IMR-90 (cell line): Measurements from ENCODE around the gene DIP2C. TPM values are rescaled to one million over a fixed set of nuclear protein-coding genes. Genes with fewer than 3 reads are reported as not detected.

Experiments used
- ATAC-seq: fragments of 200-7000 bp; cut with Tn5 transposase; 2 replicates; pipeline ENCODE4 v1.9.1; 2020; ENCODE audit warnings: low read depth, mild to moderate bottlenecking, moderate library complexity
- BruUV-seq: library from RNA; stranded (reverse); fragments of 400-500 nt; replicated peaks from 2 replicates; lab custom pipeline; 2021; lab: Mats Ljungman, UMichigan
- CTCF ChIA-PET: fragments of 300-600 bp; formaldehyde crosslinking; extraction: SDS; loops from one replicate; lab custom pipeline; 2021; ENCODE audit warnings: antibody characterized with exemption; lab: Yijun Ruan, JAX
- POLR2A ChIA-PET: fragments of 300-600 bp; sonication (Branson Sonifier 250); formaldehyde crosslinking; loops from one replicate; lab custom pipeline; 2022; ENCODE audit warnings: antibody characterized with exemption; ENCODE audit not compliant: unreplicated experiment; lab: Charles Lee
- DNase-seq: peaks from one replicate; pipeline ENCODE4 v3.0.0; 2013
- H2AFZ ChIP-seq: replicated peaks from 2 replicates; pipeline ENCODE3; 2013; ENCODE audit warnings: low read length, mild to moderate bottlenecking; ENCODE audit not compliant: poor library complexity
- H2AK5ac ChIP-seq: 2 replicates; pipeline ENCODE4 v1.6.1; 2013; ENCODE audit warnings: low read depth, low read length, inconsistent platforms
- H2AK9ac ChIP-seq: replicated peaks from 2 replicates; pipeline ENCODE3; 2013; ENCODE audit warnings: mild to moderate bottlenecking, low read depth, low read length, moderate library complexity; ENCODE audit not compliant: poor library complexity
- H2BK120ac ChIP-seq: 2 replicates; pipeline ENCODE4 v1.6.1; 2013; ENCODE audit warnings: low read depth, low read length, inconsistent platforms
- H2BK15ac ChIP-seq: 3 replicates; pipeline ENCODE4 v1.6.1; 2013; ENCODE audit warnings: low read depth, low read length, inconsistent platforms
- H2BK20ac ChIP-seq: 2 replicates; pipeline ENCODE4 v1.6.1; 2013; ENCODE audit warnings: low read depth, mild to moderate bottlenecking, inconsistent platforms, low read length, moderate library complexity
- H2BK5ac ChIP-seq: 2 replicates; pipeline ENCODE4 v1.6.1; 2013; ENCODE audit warnings: mild to moderate bottlenecking, low read depth, low read length, inconsistent platforms; ENCODE audit not compliant: poor library complexity, severe bottlenecking
- H3K14ac ChIP-seq: replicated peaks from 2 replicates; pipeline ENCODE4 v1.6.1; 2013; ENCODE audit warnings: low read depth, low read length, inconsistent platforms
- H3K18ac ChIP-seq: 2 replicates; pipeline ENCODE4 v1.6.1; 2013; ENCODE audit warnings: low read depth, low read length, control low read depth
- H3K23ac ChIP-seq: 2 replicates; pipeline ENCODE4 v1.6.1; 2013; ENCODE audit warnings: low read depth, low read length, inconsistent platforms
- H3K27ac ChIP-seq: 2 replicates; pipeline ENCODE4 v1.5.1; 2013; ENCODE audit warnings: mild to moderate bottlenecking, control low read depth, low read length; ENCODE audit not compliant: insufficient read depth
- H3K27me3 ChIP-seq: 2 replicates; pipeline ENCODE4 v1.6.1; 2013; ENCODE audit warnings: low read length; ENCODE audit not compliant: control insufficient read depth, insufficient read depth
- H3K36me3 ChIP-seq: 2 replicates; pipeline ENCODE4 v1.6.1; 2013; ENCODE audit warnings: low read length, mixed read lengths; ENCODE audit not compliant: control insufficient read depth, insufficient read depth
- H3K4ac ChIP-seq: 2 replicates; pipeline ENCODE4 v1.6.1; 2013; ENCODE audit warnings: low read depth, low read length, inconsistent platforms
- H3K4me1 ChIP-seq: 2 replicates; pipeline ENCODE4 v1.6.1; 2013; ENCODE audit warnings: low read length, mixed read lengths; ENCODE audit not compliant: control insufficient read depth, insufficient read depth
- H3K4me2 ChIP-seq: 2 replicates; pipeline ENCODE4 v1.6.1; 2013; ENCODE audit warnings: low read depth, mild to moderate bottlenecking, control low read depth, low read length, moderate library complexity
- H3K4me3 ChIP-seq: 2 replicates; pipeline ENCODE4 v1.5.1; 2013; ENCODE audit warnings: low read depth, mild to moderate bottlenecking, control low read depth, low read length, moderate library complexity; ENCODE audit not compliant: insufficient read depth
- H3K56ac ChIP-seq: 2 replicates; pipeline ENCODE4 v1.6.1; 2013; ENCODE audit warnings: low read length, inconsistent platforms; ENCODE audit not compliant: insufficient read depth; ENCODE audit errors: extremely low read depth
- H3K79me1 ChIP-seq, 2 experiments: 2 replicates each; pipeline ENCODE4 v1.6.1; 2013; ENCODE audit warnings: low read length in 2 of 2, inconsistent platforms in 1 of 2, low read depth in 1 of 2
- H3K9ac ChIP-seq: 2 replicates; pipeline ENCODE4 v1.6.1; 2013; ENCODE audit warnings: low read depth, low read length, control low read depth
- H3K9me1 ChIP-seq: 2 replicates; pipeline ENCODE4 v1.6.1; 2013; ENCODE audit warnings: low read length, inconsistent platforms; ENCODE audit not compliant: insufficient read depth
- H3K9me3 ChIP-seq: 2 replicates; pipeline ENCODE4 v1.6.1; 2013; ENCODE audit warnings: low read length; ENCODE audit not compliant: control insufficient read depth, insufficient read depth
- H4K20me1 ChIP-seq: 2 replicates; pipeline ENCODE4 v1.6.1; 2013; ENCODE audit warnings: low read length, inconsistent platforms; ENCODE audit not compliant: insufficient read depth
- H4K5ac ChIP-seq: 2 replicates; pipeline ENCODE4 v1.6.1; 2013; ENCODE audit warnings: mild to moderate bottlenecking, low read depth, low read length, control low read depth
- H4K8ac ChIP-seq, 2 experiments: 2 replicates each; pipeline ENCODE4 v1.6.1; 2013; ENCODE audit warnings: low read depth in 2 of 2, low read length in 2 of 2, control low read depth in 1 of 2, inconsistent platforms in 1 of 2
- H4K91ac ChIP-seq: 2 replicates; pipeline ENCODE4 v1.6.1; 2013; ENCODE audit warnings: low read depth, low read length, inconsistent platforms; ENCODE audit not compliant: insufficient read depth
- BHLHE40 ChIP-seq: fragments of 150-350 bp; IDR thresholded peaks from 2 replicates; pipeline ENCODE4 v1.6.1; 2016; ENCODE audit warnings: mild to moderate bottlenecking, low read depth, low read length
- CEBPB ChIP-seq: IDR thresholded peaks from 2 replicates; pipeline ENCODE4 v1.6.1; 2012; ENCODE audit warnings: low read depth, low read length, improper control_type of control experiment
- CTCF ChIP-seq: conservative IDR thresholded peaks from 2 replicates; pipeline ENCODE4 v1.5.1; 2012; ENCODE audit warnings: mild to moderate bottlenecking, low read depth, low read length, improper control_type of control experiment
- ELK1 ChIP-seq: fragments of 150-350 bp; IDR thresholded peaks from 2 replicates; pipeline ENCODE4 v1.6.1; 2016; ENCODE audit warnings: low read depth, mild to moderate bottlenecking, low read length, moderate library complexity, borderline replicate concordance
- FOS ChIP-seq: fragments of 150-350 bp; IDR thresholded peaks from 2 replicates; pipeline ENCODE4 v1.6.1; 2016; ENCODE audit warnings: low read depth, low read length
- MAZ ChIP-seq: IDR thresholded peaks from 2 replicates; pipeline ENCODE4 v1.6.1; 2012; ENCODE audit warnings: low read depth, mild to moderate bottlenecking, low read length, improper control_type of control experiment, moderate library complexity, borderline replicate concordance
- MXI1 ChIP-seq: IDR thresholded peaks from 2 replicates; pipeline ENCODE4 v1.6.1; 2012; ENCODE audit warnings: low read depth, mild to moderate bottlenecking, low read length, moderate library complexity, borderline replicate concordance
- NFE2L2 ChIP-seq: fragments of 150-350 bp; IDR thresholded peaks from 2 replicates; pipeline ENCODE4 v1.6.1; 2016; ENCODE audit warnings: low read depth, mild to moderate bottlenecking, low read length
- POLR2A ChIP-seq: IDR thresholded peaks from 2 replicates; pipeline ENCODE4 v1.6.1; 2012; ENCODE audit warnings: mild to moderate bottlenecking, low read depth, low read length
- RAD21 ChIP-seq: IDR thresholded peaks from 2 replicates; pipeline ENCODE4 v1.6.1; 2012; ENCODE audit warnings: low read length, improper control_type of control experiment
- RCOR1 ChIP-seq: IDR thresholded peaks from 2 replicates; pipeline ENCODE4 v1.6.1; 2012; ENCODE audit warnings: mild to moderate bottlenecking, low read length, improper control_type of control experiment; ENCODE audit not compliant: insufficient replicate concordance
- RFX5 ChIP-seq: IDR thresholded peaks from 2 replicates; pipeline ENCODE4 v1.8.0; 2012; ENCODE audit warnings: low read depth, mild to moderate bottlenecking, low read length, moderate library complexity
- SMC3 ChIP-seq: fragments of 150-350 bp; IDR thresholded peaks from 2 replicates; pipeline ENCODE4 v1.6.1; 2016; ENCODE audit warnings: low read depth, mild to moderate bottlenecking, antibody characterized with exemption, low read length, moderate library complexity
- USF2 ChIP-seq: fragments of 150-350 bp; IDR thresholded peaks from 2 replicates; pipeline ENCODE4 v1.6.1; 2017; ENCODE audit warnings: mild to moderate bottlenecking, antibody characterized with exemption, low read length, low read depth
- WGBS, 2 experiments: methylation state at CpG; one replicate each; pipeline versions ENCODE4 v1.1.5 to v1.1.7; 2013; ENCODE audit warnings: missing lambda C conversion rate in 2 of 2; ENCODE audit not compliant: insufficient read length in 1 of 2; ENCODE audit errors: extremely low coverage in 2 of 2; 5-methylcytosine and 5-hydroxymethylcytosine counted together
- dilution Hi-C: fragments of 300-500 bp; cut with HindIII; formaldehyde crosslinking; loops from one replicate; pipeline ENCODE4 v1.14.3; 2018; ENCODE audit warnings: low sequenced_read_pairs; ENCODE audit not compliant: unreplicated experiment
- in situ Hi-C: fragments of 300-500 bp; cut with MboI; formaldehyde crosslinking; loops from 3 replicates; pipeline ENCODE4 v1.14.3; 2019; ENCODE audit warnings: low sequenced_read_pairs, inconsistent platforms, mixed read lengths
- intact Hi-C: fragments of 100-400 bp; cut with micrococcal nuclease; formaldehyde crosslinking; loops from 2 replicates; pipeline ENCODE4 v1.10.0; 2022
- polyA plus RNA-seq, 3 experiments: library from polyadenylated mRNA; depleted of rRNA; stranded (reverse); fragments of >200 nt; gene quantifications; 2 replicates each; pipeline ENCODE4 v1.2.3, GENCODE V29; 2012; ENCODE audit warnings: low replicate concordance in 1 of 3
- total RNA-seq: library from RNA; depleted of rRNA; stranded (reverse); fragments of >200 nt; gene quantifications from 2 replicates; pipeline ENCODE4 v1.2.3, GENCODE V29; 2012

The DIP2C gene
- total and polyA plus RNA-seq, 2 of the 4 experiments (the other 2 are of a cell fraction): 8.6 to 17.3 TPM

- no peak overlapping the region; the same call in 1 of the 2 replicates for H3K4ac ChIP-seq
- no peak for ATAC-seq
- peaks cover 26% of the 10 kb centered on the region for H3K9me1 ChIP-seq
- intact Hi-C loops: no loop called here
- H4K8ac ChIP-seq: no peak overlapping the region
- no peak overlapping the region for H3K56ac ChIP-seq
- no peaks in the 10 kb centered on the region for H3K9me3 ChIP-seq
- H3K4me3 ChIP-seq: no peak overlapping the region
- H3K79me1 ChIP-seq: peaks cover 12 to 41% of the 10 kb centered on the region in 2 experiments; a peak in 3 of 4 replicates
- no peaks in the 10 kb centered on the region for H3K27me3 ChIP-seq
- ChIA-PET CTCF (no interaction called here), POLR2A (no interaction called here)
- H3K23ac ChIP-seq: no peak overlapping the region
- H2AK5ac ChIP-seq: no peak overlapping the region
- peaks cover 34% of the 10 kb centered on the region for H3K36me3 ChIP-seq
- no peak overlapping the region for H4K5ac ChIP-seq
- H4K91ac ChIP-seq: no peak overlapping the region
- no peak overlapping the region for H3K9ac ChIP-seq
- no peak for TF ChIP-seq RAD21
- TF ChIP-seq NFE2L2: no peak
- TF ChIP-seq MXI1: no peak
- TF ChIP-seq RCOR1: no peak
- TF ChIP-seq ELK1: no peak
- no peak for TF ChIP-seq BHLHE40
- TF ChIP-seq FOS: no peak
- TF ChIP-seq POLR2A: no peak
- TF ChIP-seq RFX5: no peak
- TF ChIP-seq SMC3: no peak
- no peak for TF ChIP-seq CEBPB
- no peak for TF ChIP-seq USF2
- no peak for TF ChIP-seq CTCF
- no peak for TF ChIP-seq MAZ
- 89% methylated on average over 28 of the region's 32 CpGs; no CpG with 5 or more reads in 1 of the 2 experiments for WGBS, 2 experiments
- no peak overlapping the region for H2BK120ac ChIP-seq
- H2BK15ac ChIP-seq: no peak overlapping the region
- DNase-seq: no peak
- H3K18ac ChIP-seq: no peak overlapping the region
- H3K27ac ChIP-seq: no peak overlapping the region
- H3K4me1 ChIP-seq: no peaks in the 10 kb centered on the region
- peaks cover 4% of the 10 kb centered on the region; the same call in 1 of the 2 replicates for H4K20me1 ChIP-seq
- BruUV-seq: no TSS peak
- no peak overlapping the region for H2BK5ac ChIP-seq
- no peak overlapping the region for H3K14ac ChIP-seq
- no peak overlapping the region for H2AFZ ChIP-seq
- H2AK9ac ChIP-seq: peak overlapping the region; percentile 37
- dilution Hi-C loops: no loop called here
- H3K4me2 ChIP-seq: no peak overlapping the region
- H2BK20ac ChIP-seq: no peak overlapping the region
- in situ Hi-C loops: no loop called here
These were observed 298.9 kb downstream of the DIP2C start for GRCh38 chr10:390449-391100.
